IPS DF 4.7 (cell line): Measurements from ENCODE around the gene PIGT.

ENCODE experiments used
- DNase-seq: peaks from one replicate; pipeline ENCODE4 v3.0.0-alpha.2; 2013; ENCODE audit warnings: low spot score; ENCODE audit errors: extremely low read depth

Gene PIGT

DNA sequence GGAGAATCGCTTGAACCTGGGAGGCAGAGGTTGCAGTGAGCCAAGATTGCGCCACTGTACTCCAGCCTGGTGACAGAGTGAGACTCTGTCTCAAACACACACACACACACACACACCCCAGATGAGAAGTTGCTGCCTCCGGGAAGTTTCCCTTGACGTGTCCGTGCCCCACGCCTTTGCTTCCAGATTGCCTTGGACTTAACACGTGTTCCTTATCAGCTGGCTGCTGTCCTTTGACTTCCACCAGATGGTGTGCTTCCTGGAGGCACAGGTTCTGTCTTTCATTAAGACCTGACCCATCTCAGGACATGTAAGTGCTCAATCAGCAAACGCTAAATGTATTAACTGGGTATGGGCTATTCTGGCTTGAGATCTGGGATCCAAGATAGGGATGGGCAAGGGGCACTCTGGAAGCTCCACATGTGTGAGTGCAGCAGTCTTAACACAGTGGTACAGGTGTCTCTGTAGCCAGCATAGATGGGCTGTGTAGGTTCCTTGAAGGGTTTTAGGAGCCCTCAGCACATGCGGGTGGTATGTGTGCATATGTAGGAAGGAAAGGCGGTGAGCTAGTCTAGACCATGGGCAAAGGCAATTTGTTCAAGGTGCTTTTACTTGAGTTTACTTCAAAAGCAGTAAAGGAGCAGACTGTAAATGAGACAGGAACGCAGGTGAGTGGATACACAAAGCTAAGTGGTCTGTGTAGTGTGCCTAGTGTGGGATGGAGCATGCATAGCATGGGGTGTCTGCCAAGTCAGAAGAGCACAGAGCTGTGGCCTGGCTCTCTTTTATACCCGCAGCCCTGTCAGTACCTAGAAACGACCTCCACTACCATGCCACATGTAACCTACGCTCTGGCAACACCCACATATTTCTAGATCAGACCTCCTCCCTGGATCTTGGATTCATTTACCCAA, 11.6 kb downstream of the PIGT start:
- no peak for DNase-seq

DNA sequence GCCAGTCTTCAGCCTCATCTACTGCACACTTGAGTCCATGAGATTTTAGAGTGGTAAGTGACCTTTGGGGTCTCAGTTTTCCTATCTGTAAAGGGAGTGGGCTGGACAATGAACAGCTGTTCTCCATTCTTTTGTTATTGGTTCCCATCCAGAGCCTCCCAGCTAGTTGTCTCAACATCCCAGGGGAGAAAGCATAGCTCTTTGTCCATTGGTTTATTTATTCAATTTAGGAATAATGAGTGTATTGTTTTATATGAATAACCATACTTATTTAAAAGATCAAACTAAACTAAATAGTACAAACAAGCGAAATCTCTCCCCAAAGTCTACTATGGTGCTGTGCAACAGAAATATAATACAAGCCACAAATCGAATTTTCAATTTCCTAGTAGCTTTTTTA, 13.7 kb downstream of the PIGT start:
- no peak for DNase-seq

DNA sequence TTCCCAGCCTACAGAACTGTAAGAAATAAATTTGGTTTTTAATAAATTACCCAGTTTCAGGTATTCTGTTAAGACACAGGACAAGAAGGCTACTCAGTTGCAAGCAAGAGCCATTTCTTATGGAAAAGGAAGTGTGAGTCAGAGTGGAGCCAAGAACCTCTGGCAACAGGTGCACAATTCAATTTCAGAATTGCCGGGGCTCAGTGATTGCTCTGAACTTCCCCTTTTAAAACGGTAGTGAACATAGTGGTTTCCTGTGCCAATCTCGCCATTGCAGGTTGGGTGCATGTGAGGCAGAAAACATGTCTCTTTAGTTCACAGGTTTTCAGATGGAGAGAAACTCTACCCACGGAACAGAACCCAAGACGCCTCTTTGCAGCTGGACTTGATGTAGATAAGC, 16.4 kb downstream of the PIGT start:
- DNase-seq: no peak

DNA sequence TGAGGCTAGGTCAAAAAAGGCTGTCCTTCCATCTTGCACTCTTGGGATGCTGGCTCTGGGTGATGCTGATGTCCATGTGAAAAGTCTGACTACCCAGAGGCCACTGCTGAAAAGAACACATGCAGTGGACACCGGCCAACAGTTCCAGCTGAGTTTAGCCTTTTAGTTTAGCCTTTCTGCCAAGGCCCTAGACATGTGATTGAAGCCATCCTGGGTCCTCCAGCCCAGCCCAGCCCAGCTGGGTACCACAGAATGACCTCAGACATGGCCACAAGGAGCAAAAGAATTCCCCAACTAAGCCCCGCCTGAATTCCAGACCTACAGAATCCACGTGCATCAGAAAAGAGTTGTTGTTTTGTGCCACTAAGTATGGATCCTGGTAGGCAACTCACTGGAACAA, 17.4 kb downstream of the PIGT start:
- DNase-seq: no peak

DNA sequence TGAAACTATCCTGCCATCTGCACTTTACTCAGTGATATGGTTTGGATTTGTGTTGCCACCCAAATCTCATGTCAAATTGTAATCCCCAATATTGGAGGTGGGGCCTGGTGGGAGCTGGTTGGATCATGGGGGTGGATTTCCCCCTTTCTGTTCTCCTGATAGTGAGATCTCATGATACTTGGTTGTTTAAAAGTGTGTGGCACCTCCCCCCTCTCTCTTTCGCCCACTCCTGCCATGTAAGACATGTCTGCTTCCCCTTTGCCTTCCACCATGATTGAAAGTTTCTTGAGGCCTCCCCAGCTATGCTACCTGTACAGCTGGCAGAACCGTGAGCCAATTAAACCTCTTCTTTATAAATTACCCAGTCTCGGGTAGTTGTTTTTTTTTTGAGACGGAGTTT, 18.0 kb downstream of the PIGT start:
- DNase-seq: no peak

DNA sequence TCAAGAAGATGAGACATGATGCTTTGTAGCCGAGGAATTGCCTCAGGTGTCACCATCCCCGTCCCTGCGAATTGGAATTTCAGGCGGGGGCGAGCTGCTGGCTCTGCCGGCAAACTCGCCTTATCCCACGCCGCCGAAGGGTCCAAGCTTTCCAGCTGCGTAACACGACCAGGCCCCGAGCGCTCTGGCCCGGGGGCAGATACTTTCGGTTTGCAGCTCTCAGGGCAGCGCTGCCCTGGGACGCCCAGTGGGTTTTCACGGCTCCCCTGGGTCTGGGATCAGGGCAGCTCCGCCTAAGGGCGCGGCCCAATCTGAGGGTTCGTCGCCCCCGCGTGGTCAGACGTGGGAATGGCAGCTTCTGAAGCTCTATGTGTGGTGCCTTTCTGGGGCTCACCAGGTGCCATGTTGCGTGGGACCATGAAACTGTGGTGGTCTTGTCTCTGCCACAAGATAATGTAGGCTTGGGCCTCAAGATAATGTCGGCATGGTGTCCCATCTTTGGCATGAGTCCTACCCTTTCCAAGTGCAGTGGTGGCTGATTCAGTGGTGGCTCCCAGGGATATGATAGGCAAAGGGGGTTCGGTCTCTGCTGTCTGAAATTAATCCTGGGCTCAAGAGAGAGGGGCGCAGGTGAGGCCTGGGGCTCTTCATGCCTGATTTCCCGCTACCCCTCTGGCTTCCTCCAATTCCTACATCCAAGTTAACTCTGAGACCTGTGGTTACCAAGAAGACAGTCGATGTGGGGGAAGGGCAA, 21.0 kb downstream of the PIGT start:
- peak; percentile 14 for DNase-seq

DNA sequence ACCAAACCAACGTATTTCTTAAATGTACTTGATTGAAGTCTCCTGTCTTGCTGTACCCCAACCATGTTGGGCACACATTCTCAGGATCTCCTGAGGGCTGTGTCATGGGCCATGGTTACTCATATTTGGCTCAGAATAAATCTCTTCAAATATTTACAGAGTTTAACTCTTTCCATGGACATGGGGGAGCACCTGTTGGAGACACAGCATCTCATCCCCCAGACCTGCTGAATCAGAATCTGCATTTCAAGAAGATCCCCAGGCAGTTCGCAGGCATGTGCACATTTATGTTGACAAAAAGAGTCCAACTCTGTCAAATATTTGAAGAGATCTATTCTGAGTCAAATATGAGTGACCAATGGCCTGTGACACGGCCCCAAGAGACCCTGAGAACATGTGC, 24.5 kb downstream of the PIGT start:
- DNase-seq: no peak

DNA sequence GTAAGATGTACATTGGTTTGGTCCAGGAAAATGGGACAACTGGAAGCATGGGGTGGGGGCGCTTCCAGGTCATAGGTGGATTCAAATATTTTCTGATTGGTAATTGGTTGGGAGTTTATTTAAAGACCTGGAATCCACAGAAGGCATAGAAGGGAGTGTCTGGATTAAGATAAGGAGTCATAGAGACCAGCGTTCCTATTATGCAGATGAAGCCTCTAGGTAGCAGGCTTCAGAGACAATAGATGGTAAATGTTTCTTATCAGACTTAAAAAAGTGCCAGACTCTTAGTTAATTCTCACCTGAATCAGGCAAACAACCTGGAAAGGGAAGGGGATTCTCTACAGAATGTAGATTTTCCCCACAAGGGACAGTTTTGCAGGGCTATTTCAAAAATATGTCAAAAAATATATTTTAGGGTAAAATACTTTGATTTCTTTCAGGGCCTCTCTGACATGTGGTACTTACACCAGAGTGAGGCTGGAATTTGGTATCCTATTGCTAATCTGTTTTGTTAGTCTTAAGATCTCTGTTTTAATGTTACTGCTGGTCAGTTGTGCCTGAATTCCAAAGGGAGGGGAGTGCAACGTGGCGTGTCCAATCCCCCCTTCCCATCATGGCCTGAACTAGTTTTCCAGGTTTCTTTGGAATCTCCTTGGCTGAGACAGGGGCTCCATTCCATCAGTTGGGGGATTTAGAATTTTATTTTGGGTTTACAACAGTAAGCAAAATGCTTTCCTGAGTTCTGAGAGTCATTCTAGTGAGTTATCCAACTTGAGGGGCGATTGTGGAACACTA, 25.1 kb downstream of the PIGT start:
- no peak for DNase-seq

DNA sequence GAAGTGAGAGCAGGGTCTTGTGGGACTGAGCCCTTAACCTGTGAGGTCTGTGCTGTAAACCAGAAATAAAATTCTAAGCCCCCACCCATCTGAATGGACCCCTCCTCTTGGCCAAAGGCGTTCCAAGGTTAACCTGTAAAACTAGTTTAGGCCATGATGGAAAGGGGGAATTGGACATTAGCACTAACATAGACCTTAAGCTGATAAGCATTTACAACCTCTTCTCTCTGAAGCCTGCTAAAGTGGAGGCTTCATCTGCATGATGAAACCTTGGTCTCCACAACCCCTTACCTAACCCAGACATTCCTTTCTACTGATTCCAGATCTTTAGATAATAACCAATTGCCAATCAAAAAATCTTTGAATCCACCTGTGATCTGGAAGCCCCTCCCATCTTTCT, 25.8 kb downstream of the PIGT start:
- no peak for DNase-seq

DNA sequence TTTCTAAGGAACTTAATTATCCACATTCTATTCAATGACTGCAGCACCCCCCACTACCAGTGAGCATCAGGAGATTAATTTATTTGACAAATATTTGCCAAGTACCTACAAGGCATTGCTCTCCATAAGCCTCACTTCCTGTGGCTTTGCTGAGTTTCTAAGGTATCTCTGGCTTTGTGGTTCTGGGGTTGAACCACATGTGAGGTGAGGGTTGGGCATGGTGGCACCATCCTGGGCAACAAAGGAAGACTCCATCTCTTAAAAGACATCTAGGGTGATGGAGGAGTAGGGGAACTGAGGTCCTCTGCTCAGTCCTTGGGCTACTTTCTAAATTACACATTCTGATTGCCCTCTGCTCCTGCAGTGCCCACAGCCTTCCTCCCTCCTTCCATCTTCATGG, 28.1 kb downstream of the PIGT start:
- no peak for DNase-seq

DNA sequence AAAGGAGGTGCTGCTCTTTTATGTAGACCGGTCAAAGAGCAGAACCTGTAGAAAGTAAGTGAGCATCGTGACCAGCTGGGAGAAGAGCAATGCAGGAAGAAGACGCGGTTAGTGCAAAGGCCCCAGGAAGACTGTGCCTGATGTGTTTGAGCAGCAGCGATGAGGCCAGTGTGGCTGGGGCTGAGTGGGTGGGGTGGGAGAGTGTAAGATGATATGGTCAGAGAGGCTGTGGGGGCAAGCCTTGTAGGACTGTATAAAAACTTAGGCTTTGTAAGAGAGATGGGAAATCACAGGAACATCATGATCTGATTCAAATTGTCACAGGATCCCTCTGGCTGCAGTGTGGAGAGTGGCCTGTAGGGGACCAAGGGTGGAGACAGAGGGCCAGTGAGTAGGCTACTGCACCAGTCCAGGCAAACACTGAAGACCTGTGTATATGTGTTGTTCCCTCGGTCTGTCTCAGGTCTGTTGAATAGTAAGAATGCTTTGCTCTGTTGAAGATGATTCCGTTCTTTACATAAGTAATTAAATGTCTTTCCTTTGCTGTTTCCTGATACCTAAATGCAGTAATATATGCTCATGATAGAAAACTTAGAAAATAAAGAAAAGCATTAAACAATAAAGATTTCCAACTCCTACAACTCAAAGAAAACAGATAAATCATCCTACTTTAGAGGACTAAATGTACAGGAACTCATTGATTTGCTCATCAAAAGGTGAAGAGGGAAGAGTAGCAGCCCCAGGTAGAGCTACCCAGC, 30.0 kb downstream of the PIGT start:
- no peak for DNase-seq

DNA sequence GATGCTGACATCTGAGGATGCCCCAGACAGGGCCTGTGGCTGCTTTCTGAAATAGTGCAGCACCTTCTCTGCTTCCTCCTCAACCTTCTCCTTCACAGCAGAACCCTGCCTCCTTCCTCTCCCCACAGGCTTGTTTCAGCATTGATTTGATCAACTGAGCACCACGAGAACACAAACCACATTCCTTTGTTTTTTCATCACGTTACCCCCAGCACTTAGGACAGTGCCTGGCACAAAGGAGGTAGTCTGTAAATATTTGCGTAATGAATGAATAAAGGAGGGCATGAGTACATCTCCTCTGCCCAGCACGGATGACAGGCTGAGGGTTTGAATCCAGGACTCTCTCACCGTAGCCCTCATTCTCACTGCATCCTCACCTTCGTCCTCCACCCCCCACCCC, 32.3 kb downstream of the PIGT start:
- DNase-seq: no peak

DNA sequence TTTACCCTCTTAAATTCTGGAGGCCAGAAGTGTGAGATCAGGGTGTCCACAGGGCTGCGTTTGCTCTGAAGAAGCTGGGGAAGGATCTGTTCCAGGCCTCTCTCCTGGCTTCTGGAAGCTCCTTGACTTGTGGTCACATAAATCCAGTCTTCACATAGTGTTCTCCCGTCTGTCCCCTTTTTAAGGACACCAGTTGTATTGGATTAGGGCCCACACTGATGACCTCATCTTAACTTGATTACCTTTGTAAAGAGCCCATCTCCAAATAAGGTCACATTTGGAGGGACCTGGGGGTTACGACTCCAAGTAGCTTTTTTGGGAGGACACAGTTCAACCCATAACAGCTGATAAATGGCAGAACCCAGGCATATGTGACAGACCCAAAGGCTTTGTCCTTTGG, 33.6 kb downstream of the PIGT start:
- no peak for DNase-seq

DNA sequence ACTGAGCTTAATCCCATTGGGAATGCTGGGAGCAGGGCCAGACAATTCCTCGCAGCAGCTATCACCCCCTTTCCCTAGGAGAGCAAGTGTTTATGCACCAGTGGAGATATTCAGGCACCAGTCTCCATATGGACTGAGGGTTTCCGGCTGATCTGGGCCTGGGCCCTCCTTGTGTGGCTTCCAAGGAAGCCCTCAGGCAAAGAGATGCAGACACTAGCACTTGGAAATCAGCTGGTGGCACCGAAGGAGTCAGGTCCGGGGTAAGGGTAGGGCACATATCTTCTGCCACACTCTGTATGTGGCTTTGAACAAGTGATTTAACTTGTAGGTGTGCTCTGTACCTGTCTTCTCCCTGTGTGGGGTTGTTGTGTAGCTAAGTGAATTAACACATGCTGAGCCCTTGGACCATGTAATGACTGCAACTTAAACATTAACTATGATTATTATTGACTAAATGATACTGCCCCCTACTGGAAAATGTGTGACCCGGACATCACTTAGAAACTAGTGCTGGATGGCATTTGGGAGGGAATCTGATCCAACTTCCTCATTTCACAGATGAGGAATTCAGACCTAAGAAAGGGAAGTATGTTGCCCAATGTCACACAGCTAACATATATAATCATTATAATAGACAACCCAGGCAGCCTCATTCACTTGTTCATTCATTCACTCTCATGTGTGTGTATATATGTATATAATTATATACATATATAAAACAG, 34.3 kb downstream of the PIGT start:
- no peak for DNase-seq

DNA sequence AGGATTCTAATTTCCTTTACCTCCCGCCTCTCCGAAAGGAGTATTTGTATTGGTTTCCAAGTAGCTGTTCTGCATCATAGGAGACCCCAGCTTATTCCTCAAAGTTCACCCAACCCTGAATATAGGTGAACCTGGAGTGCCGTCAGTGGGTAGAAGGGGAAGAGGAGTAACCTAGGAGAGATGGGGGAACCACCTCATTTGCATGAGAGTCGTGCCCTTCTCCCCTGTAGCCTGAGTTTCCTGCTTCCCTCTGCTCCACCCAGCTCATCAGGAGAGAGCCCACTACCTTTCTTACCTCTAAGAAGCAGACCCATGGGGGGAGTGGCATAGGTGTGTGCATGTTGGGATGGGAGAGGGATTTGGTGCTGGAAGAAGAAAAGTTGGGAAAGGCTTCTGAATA, 36.3 kb downstream of the PIGT start:
- DNase-seq: no peak

DNA sequence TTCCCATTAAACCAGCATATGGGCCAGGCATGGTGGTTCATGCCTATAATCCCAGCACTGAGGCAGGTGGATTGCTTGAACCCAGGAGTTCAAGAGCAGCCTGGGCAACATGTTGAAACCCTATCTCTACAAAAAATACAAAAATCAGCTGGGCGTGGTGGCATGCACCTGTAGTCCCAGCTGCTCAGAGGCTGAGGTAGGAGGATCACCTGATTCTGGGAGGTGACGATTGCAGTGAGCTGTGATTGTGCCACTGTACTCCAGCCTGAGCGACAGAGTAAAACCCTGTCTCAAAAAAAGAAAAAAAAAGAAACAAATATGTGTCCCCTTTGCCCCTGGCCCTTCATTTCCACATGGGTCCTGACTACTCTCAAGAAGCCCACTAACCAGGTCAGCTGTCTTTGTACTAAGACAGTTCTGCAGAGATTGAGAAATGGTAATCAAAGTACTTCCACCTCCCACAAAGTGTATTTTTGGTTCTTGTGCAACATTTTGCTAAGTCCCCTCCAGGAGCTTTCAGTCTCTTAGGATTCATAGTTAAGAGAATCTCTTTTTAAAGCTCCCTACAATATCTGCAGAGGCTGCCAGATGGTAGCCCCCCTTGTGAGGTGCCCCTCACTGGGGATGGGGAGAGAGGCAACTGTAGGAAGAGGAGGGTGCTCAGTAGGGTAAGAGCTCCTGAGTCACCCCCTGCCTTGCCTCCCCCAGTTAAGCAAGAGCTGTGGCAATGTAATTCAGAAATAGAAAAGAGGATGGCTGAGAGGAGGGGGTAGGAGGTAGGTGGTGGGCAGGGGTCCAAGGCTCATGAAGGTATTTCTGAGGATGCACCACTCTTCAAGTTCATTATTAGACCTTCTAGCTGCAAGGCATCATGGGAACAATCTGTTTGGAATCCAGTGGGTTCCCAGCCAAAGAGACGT, 37.1 kb downstream of the PIGT start:
- DNase-seq: no peak

DNA sequence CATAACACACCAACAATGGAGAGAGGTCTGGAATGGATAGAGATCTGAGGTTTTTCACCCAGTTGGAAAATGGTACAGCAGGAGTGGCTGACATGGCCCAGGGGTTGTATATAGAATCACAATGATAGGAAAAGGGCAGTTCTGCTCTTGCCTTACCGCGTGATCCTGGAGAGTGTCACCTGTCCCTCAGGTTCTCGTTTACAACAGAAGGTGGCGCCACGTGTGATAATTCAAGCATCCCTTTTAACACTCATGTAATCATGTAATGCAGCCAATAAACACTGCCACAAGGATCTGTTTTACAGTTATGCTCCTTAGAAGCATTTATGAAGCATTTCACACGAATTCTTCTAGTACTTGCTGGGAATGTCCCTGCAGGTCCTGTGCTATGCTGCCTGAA, 40.7 kb downstream of the PIGT start:
- no peak for DNase-seq

DNA sequence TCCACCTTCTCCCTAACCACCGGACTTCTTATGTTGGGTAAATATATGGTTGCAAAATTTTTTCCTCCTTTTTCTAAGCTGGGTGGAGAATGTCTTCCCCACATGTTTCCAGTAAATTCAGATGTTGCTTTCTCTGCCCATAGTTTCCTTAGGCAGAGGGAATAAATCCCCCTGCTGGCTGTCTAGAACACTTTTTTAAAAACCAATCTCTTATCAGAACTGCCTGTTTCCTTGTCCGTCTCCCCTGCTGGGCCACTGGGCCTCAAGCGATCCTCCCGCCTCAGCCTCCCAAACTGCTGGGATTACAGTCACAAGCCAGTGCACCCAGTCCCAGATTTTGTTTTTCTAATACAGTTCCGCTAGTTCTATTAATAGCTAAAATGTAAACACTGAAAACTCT, 43.7 kb downstream of the PIGT start:
- no peak for DNase-seq

DNA sequence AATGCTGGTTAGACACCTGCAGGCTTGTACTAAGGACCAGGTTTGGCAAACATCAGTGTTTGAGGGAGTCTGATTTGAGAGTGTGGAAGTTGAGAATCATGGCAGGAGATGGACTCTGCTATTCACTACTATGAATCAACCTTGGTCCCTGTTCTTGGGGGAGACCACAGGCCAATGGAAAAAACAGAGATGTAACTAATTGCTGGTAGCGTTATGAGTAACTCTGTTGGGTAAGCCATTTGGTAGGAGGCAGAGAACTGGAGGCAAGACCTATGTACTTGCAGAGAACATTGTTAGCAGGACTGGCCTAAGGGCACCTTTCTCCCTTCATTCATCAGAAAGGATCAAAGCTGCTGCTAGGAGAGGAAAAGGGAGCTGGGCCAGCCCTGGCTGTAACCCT, 45.3 kb downstream of the PIGT start:
- DNase-seq: no peak
